Measurements from ENCODE around the gene SMIM8.
"Not testable (repeated sequence)": the region's sequence is repeated elsewhere in the genome, so short reads cannot be mapped to it uniquely, and the experiment has no call there.

Gene SMIM8, protein sequence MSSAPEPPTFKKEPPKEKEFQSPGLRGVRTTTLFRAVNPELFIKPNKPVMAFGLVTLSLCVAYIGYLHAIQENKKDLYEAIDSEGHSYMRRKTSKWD

DNA sequence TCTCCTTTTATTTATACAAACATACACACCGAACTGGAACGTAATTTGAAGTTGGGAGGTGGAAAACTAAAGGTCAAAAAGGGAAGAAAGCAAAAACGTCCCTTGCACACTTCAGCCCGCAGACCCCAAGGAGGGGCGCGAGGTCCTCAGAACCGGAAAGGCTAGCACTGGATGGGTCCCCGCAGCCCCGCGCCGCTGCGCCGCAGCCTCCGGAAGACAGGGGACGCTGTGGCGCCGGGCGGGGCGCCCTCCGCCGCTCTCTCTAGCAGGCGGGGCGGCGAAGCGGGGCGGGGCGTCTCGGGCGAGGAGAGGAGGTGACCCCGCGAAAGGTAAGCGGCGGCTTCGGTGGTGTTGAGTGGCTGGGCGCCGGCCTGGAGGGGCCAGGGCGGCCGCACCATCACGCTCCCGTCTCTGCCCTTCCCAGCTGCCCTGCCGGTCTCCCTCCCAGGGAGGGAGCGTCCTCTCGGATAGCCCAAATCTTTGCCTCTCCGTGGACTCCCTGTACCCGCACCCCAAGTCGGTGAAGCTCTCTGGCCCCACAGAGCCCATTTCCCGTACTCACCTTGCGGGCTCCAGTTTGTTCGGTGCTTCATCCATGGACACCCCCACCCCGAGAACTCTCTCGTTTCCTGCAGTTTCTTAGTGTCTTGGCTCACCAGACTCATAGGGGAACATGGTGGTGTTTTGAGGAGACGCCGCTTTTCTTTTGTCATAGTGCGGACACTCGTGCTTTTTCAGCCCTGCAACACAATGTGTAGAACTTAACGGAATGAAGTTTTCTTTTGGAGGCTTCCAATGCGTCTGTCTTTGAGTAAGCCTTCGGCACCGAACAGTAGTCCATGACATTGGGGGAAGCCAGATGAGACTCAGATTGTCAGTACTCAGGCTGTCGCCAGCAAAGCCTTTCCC, at the start of gene SMIM8:
Gene SMIM8, plus strand, starts transcription at position 285 of the 909 bp plus-strand sequence. CDS start 14,444 bp downstream, outside the sequence.
- peak; percentile 62 for DNase-seq (ENCODE audit: low read depth)

DNA sequence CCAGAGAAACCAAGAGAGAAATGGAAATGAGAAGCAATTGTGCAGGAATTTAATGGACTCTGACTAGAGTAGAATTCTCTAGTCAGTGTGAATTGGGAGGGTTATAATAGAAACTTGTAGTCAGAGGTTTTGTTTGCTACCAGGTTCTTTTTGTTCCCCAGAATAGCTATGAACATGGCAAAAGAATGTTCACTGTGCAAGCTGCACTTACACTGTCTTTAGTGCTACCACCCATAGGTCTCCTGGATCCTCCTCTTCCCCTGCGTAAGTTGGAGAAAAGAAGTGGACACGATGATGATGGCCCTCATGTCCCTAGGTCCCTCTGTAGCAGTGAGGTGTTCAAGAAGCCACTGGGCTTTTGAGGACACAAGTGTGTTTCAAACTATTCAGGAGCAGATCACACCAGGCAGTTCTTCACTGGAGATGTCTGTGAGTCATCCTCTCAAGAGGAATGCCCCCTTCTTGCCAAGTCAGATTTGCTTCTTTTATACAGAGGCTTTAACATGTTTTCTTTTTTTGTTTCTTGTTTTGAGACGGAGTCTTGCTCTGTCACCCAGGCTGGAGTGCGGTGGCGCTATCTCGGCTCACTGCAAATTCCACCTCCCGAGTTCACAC, 47.6 kb upstream of the SMIM8 start:
- no peak for DNase-seq (ENCODE audit: low read depth)

GRCh38 chr6:87276624-87277023, 45.8 kb upstream of the SMIM8 start:
- no peak for DNase-seq (ENCODE audit: low read depth)

DNA sequence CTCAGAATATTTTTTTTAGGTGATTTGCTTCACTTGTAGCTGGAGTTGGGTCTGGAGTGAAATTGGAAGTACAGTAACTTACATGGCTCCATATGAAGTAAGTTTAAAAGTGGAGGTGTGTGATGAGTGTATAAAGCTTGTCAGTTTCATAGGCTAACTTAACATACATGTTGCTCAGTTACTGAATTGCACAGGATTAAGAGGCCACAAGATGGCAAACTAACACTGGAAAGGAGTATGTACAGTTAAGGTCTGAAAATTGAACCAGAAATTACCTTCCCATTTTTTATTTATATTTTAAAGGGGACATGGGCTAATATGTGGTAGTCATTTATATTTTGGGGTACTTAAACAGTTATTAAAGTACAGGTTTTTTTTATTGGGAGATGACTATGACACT, 45.3 kb upstream of the SMIM8 start:
- DNase-seq (ENCODE audit: low read depth) = no peak

DNA sequence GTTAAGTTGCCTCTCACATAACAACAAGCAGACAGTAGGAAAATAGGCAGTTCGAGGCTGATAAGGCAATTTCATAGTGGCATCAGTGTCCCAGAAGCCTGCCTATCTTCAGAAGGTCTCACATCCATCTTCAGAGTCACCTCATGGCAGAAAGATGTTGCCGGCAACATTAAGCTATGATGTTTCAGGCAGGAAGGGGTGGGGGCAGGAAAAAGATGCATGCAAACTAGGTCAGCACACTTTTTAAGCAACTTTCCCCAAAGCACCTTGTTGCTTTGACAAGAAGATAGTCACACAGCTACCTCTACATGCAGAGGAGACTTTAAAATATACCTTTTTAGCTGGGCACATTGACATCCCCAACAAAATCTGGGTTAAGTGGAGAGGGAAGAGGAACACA, 43.2 kb upstream of the SMIM8 start:
- DNase-seq (ENCODE audit: low read depth) = no peak

- no peak for DNase-seq (ENCODE audit: low read depth)
These were observed 41.0 kb upstream of the SMIM8 start for GRCh38 chr6:87281426-87281825.

DNA sequence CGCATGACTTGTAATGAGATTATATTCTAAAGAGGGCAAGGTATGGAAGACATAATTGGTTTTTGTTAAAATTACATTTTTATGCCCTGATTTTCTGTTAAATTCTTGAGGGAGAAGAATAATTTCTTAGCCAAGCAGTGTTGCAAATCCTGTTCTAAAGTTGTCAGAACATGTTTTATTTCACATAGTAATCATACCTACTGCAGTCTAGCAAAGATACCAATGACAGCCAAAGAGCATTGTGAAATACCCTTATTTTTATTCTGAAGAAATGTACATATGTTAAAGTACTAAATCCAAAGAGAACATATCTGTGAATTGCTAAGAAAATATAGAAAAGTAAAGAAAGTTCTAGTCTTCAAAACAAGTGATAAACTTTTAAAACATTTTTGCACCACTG, 39.6 kb upstream of the SMIM8 start:
- no peak for DNase-seq (ENCODE audit: low read depth)

DNA sequence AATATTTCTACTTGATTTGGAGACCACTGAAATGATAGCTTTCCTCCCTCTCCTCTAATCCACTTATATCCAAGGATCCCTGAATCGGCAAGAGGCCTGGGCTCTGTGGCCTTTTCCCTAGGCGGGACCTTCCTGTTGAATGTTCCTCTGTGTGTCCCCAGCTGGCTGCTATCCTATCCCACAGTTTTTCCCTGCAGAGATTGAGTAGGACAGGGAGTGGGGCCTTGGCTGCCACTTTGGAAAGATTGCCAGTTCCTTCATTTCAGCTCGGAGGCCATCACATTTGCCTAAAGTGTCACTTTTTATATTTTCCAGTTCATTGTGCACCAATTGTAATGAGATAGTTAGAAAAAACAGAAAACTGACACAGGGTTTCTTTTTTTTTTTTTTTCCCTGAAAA, 38.9 kb upstream of the SMIM8 start:
- DNase-seq (ENCODE audit: low read depth) = no peak

- DNase-seq (ENCODE audit: low read depth) = no peak
These were observed 35.1 kb upstream of the SMIM8 start for GRCh38 chr6:87287251-87287650.

DNA sequence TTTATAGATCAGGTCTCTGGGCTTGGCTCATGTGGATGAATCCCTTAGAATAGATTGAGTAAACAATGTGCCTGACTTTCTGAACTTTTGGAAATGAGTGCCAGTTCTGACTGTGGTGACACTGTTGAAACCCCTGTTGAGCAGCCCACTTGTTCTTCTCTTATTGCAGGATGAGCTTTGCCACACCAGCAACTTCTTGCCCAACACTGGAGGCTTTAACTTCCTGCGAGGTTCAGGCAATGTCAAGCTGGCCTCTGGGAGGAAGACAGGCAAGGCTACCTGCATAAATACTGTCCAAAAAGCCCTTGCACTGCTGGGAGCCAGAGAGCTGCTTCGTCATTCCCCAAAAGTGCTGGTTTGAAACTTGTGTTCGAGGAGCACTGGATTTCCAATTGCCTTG, 32.8 kb upstream of the SMIM8 start:
- no peak for DNase-seq (ENCODE audit: low read depth)

GRCh38 chr6:87291883-87292282, 30.5 kb upstream of the SMIM8 start:
- no peak for DNase-seq (ENCODE audit: low read depth)

DNA sequence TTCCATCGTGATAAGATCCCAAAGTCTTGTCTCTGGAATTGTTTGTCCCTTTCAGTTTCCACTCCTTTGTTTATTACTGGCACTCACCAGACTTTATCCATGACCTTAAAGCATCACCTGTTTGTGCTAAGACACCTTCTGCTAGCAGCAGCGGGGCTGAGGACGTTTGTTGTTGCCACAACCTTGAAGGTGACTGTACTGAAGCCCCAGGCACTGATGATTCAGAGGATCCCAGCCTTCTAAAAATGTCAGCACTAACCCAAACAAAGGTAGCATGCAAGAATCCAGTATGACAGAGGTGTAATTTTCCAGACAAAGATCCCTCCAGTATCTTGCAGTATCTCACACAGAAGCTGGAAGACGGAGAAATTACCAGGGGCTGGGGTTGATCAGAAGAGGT, 28.9 kb upstream of the SMIM8 start:
- no peak for DNase-seq (ENCODE audit: low read depth)

- DNase-seq (ENCODE audit: low read depth) = no peak
These were observed 25.3 kb upstream of the SMIM8 start for GRCh38 chr6:87297119-87297518.

DNA sequence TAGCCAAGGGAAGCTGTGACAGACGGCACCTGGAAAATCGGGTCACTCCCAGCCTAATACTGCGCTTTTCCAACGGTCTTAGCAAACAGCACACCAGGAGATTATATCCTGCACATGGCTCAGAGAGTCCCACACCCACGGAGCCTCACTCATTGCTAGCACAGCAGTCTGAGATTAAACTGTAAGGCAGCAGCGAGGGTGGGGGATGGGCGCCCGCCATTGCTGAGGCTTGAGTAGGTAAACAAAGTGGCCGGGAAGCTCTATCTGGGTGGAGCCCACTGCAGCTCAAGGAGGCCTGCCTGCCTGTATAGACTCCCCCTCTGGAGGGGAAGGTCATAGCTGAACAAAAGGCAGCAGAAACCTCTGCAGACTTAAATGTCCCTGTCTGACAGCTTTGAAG, 21.1 kb upstream of the SMIM8 start:
- DNase-seq (ENCODE audit: low read depth) = not testable (repeated sequence)

DNA sequence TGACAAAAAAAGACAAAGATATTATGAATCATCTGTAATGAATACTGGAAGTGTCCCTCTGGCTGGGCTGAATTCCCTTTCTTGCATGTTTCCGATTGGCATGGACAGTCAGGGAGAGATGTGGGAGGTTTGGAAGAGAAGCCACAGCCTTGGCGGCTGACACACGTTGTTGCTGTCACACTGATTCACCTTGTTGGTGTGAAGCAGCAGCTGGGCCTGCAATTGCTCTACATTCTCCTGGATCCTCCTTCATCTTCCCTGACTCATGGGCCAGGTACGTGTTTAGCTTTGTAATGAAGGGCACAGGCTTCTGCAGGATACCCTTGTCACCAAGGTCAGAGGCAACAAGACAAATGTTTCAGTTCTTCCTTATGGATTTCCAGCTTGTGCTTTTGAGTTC, 13.4 kb upstream of the SMIM8 start:
- DNase-seq (ENCODE audit: low read depth) = no peak

- no peak for DNase-seq (ENCODE audit: low read depth)
These were observed 9.5 kb upstream of the SMIM8 start for GRCh38 chr6:87312860-87313259.

DNA sequence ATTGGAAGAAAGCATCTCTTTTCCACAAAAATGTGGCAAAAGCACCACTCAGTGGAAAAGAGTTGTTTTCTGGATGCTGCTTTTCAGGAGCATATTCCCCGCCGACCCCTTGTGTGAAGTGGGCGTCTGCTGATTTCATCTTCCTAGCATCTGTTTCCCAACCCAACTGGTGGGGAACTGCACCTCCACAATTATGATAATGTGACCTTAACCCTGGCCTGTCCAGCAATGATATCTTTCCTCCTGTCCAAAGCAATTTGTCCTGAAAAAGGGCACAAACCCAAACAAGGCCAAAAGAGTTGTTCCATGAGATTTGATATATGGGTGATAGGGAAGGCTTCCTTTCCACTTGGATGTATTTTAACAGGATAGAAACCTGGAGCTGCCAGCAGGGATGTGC, 7.3 kb upstream of the SMIM8 start:
- DNase-seq (ENCODE audit: low read depth) = no peak

GRCh38 chr6:87319271-87319987, 3.0 kb upstream of the SMIM8 start:
- DNase-seq (ENCODE audit: low read depth) = no peak

GRCh38 chr6:87323880-87324279, 1.5 kb downstream of the SMIM8 start:
- DNase-seq (ENCODE audit: low read depth) = not testable (repeated sequence)

DNA sequence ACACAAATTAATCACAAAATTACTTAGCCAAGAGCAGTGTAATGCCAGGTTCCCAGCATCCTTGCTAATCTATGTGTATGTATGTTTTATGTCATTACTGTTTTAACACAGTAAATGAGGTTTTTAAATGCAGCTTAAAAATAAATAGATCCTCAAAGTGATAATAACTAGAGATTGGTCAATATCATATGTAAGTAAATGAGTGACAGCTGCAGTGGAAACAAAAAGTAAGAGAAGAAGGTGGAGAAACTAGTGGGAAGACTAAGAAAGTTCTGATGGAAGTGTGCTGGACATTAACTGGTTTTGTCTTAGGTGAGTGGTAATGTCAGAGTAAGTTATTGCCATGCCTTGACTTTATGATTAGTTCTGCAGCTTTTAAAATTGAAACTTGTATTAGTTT, 8.6 kb downstream of the SMIM8 start:
- no peak for DNase-seq (ENCODE audit: low read depth)

DNA sequence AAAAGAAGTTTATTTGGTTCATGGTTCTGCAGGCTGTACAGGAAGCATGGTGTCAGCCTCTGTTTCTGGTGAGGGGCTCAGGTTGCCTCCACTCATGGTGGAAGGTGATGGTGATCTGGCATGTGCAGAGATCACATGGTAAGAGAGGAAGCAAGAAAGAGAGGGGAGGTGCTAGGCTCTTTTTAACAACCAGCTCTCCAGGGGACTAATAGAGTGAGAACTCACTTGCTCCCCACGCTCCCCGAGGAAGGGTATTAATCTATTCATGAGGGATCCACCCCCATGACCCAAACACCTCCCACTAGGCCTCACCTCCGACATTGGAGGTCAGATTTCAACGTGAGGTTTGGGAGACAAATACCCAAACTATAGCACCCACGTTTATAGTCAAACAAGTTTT, 10.6 kb downstream of the SMIM8 start:
- no peak for DNase-seq (ENCODE audit: low read depth)

GRCh38 chr6:87333591-87334181, 11.3 kb downstream of the SMIM8 start:
- no peak for DNase-seq (ENCODE audit: low read depth)
